A673 (cell line): ENCODE data around the gene SSBP2. TPM values are rescaled to one million over a fixed set of nuclear protein-coding genes. Genes with fewer than 3 reads are reported as not detected.

Source experiments
- BruUV-seq: library from RNA; stranded (reverse); fragments of 400-500 nt; replicated peaks from 2 replicates; lab custom pipeline; 2021; lab: Mats Ljungman, UMichigan
- CTCF ChIA-PET: fragments of 300-600 bp; sonication (Branson Sonifier 250); formaldehyde crosslinking; loops from one replicate; lab custom pipeline; 2022; ENCODE audit warnings: antibody characterized with exemption; lab: Charles Lee
- POLR2A ChIA-PET: fragments of 300-600 bp; sonication (Branson Sonifier 250); formaldehyde crosslinking; loops from one replicate; lab custom pipeline; 2022; ENCODE audit warnings: antibody characterized with exemption; ENCODE audit not compliant: low non-redundant PET; lab: Charles Lee
- DNase-seq: peaks from one replicate; pipeline ENCODE4 v3.0.0-alpha.2; 2015; ENCODE audit warnings: low spot score
- H3K27ac ChIP-seq: fragments of 200-600 bp; sonication (generic); 2 replicates; pipeline ENCODE4 v1.5.1; 2016; ENCODE audit warnings: mixed run types, low read depth, mild to moderate bottlenecking, mixed read lengths, antibody characterized with exemption, low read length; ENCODE audit not compliant: poor library complexity, severe bottlenecking
- H3K27me3 ChIP-seq: fragments of 200-600 bp; sonication (generic); replicated peaks from 2 replicates; pipeline ENCODE4 v1.6.1; 2017; ENCODE audit warnings: mixed run types, low read depth, mild to moderate bottlenecking, mixed read lengths, antibody characterized with exemption, low read length; ENCODE audit not compliant: insufficient read depth, poor library complexity
- H3K36me3 ChIP-seq: fragments of 200-600 bp; sonication (generic); 2 replicates; pipeline ENCODE4 v1.6.1; 2016; ENCODE audit warnings: mixed run types, mild to moderate bottlenecking, mixed read lengths, antibody characterized with exemption, low read length; ENCODE audit not compliant: insufficient read depth, poor library complexity, severe bottlenecking
- H3K4me1 ChIP-seq: fragments of 200-600 bp; sonication (generic); 2 replicates; pipeline ENCODE4 v1.6.1; 2017; ENCODE audit warnings: mixed run types, mild to moderate bottlenecking, mixed read lengths, antibody characterized with exemption, low read length; ENCODE audit not compliant: insufficient read depth, poor library complexity, severe bottlenecking
- H3K4me3 ChIP-seq: fragments of 200-600 bp; sonication (generic); 2 replicates; pipeline ENCODE4 v1.5.1; 2016; ENCODE audit warnings: low read depth, mixed run types, mild to moderate bottlenecking, mixed read lengths, low read length; ENCODE audit not compliant: poor library complexity, severe bottlenecking
- H3K9me3 ChIP-seq: fragments of 200-600 bp; sonication (generic); 2 replicates; pipeline ENCODE4 v1.6.1; 2016; ENCODE audit warnings: mixed run types, low read depth, mild to moderate bottlenecking, mixed read lengths, antibody characterized with exemption, low read length; ENCODE audit not compliant: poor library complexity, severe bottlenecking
- EZH2 ChIP-seq: fragments of 200-600 bp; sonication (generic); IDR thresholded peaks from 2 replicates; pipeline ENCODE4 v1.6.1; 2017; ENCODE audit warnings: borderline replicate concordance, low read depth, mild to moderate bottlenecking, mixed read lengths, antibody characterized with exemption, low read length; ENCODE audit not compliant: poor library complexity, severe bottlenecking
- intact Hi-C: fragments of 100-400 bp; cut with micrococcal nuclease; formaldehyde crosslinking; loops from one replicate; pipeline ENCODE4 v1.10.0; 2022; ENCODE audit not compliant: unreplicated experiment
- total RNA-seq: library from RNA; stranded (reverse); gene quantifications from 2 replicates; pipeline ENCODE4 v1.2.3, GENCODE V29; 2021
- TF ChIP-seq, protein P1 (sequence below): fragments of 300-800, 200-600 bp; sonication (generic); conservative IDR thresholded peaks from 2 replicates; pipeline ENCODE4 v1.5.1; 2017; ENCODE audit warnings: low read depth, mild to moderate bottlenecking, antibody characterized with exemption, low read length, moderate library complexity, mixed read lengths

SSBP2 gene
- total RNA-seq, 1 experiment from 2014 or later, result 42.8 TPM

DNA sequence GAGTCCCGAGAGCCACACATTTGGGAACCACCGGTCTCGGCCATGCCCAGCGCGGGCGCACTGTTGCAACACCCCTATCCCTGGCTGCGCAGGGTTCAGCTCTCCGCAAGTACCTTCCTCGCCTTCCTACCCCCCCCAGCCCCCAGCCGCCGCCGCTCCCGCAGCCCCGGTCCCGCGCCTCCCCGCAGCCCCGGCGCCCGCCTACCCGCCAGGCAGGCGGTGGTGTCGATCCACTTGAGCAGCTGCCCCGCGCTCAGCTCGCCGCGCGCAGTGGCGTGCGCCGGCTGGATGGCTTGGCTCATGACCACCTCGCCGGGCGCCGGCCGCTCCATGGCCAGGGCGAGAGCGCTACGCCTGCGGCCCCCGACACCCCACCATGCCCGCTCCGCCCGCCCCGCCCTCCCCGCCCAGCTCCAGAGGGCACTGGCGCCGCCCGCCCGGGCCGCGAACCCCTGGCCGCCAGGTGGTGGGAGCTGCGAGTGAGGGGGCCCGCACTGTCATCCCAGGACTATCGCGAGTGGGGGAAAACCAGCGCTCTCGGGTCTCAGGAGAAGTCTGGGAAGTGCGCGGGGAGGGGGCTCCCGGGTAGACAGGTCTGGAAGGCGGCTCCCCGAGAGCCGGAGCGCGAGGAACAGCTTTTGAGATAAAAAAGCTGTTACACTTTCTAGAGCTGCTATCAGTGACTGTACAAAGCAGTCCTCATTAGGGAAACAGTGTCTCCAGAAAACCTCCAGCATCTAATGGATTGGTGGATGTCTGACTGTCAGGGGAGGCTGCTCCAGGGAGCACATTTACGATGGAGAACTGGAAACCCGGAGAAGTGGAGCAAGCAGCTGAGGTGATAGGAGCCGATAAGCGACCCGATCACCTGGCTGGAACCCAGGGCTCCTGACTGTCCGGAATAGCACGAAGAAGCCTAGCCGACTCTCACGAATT, 356.8 kb downstream of the SSBP2 start, which contains the start of gene ACOT12:
Gene ACOT12, minus strand, starts transcription at position 352 of the 936 bp plus-strand sequence. Its CDS starts 20 bp downstream, at position 332.
- peak within 1 kb of the TSS; percentile 52 for H3K4me3 ChIP-seq
- intact Hi-C loops, result no loop called here
- peak; percentile 8 for DNase-seq
- no peak for TF ChIP-seq EZH2
- TF ChIP-seq, protein P1, sequence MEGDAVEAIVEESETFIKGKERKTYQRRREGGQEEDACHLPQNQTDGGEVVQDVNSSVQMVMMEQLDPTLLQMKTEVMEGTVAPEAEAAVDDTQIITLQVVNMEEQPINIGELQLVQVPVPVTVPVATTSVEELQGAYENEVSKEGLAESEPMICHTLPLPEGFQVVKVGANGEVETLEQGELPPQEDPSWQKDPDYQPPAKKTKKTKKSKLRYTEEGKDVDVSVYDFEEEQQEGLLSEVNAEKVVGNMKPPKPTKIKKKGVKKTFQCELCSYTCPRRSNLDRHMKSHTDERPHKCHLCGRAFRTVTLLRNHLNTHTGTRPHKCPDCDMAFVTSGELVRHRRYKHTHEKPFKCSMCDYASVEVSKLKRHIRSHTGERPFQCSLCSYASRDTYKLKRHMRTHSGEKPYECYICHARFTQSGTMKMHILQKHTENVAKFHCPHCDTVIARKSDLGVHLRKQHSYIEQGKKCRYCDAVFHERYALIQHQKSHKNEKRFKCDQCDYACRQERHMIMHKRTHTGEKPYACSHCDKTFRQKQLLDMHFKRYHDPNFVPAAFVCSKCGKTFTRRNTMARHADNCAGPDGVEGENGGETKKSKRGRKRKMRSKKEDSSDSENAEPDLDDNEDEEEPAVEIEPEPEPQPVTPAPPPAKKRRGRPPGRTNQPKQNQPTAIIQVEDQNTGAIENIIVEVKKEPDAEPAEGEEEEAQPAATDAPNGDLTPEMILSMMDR, result no peak
- ChIA-PET CTCF (interaction anchor here (1.1 kb wide), 1 partner anchor 772 kb away, joined by 3 read pairs; no protein-coding TSS in a partner anchor), POLR2A (no interaction called here)
- no peak within 1 kb of the TSS for H3K27ac ChIP-seq
- H3K27me3 ChIP-seq, result no peaks in the 10 kb centered on the region
- H3K9me3 ChIP-seq, result no peaks in the 10 kb centered on the region
- H3K36me3 ChIP-seq, result no peaks in the 10 kb centered on the region
- BruUV-seq, result no TSS peak
- H3K4me1 ChIP-seq, result no peaks in the 10 kb centered on the region

DNA sequence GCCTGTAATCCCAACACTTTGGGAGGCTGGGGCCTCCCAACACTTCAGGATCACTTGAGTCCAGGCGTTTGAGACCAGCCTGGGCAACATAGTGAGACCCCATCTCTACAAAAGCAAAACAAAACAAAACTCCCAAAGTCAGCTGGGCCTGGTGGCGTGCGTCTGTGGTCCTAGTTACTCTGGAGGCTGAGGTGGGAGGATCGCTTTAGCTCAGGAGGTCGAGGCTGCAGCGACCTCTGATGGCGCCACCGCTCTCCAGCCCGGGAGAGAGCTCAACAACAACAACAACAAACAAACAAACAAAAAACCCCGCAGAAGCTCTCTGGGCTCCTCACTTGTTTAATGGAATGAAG, 357.5 kb downstream of the SSBP2 start:
- POLR2A ChIA-PET, result no interaction called here
- Histone ChIP-seq H3K9me3 (no peaks in the 10 kb centered on the region), H3K4me1 (no peaks in the 10 kb centered on the region), H3K27ac (no peak overlapping the region), H3K4me3 (peak overlapping the region; percentile 52), H3K27me3 (no peaks in the 10 kb centered on the region), H3K36me3 (no peaks in the 10 kb centered on the region)
- no peak for TF ChIP-seq EZH2
- TF ChIP-seq, protein P1, result 0 out of 2 replicates have a peak, but pooled peaks have one; percentile 14
- no TSS peak for BruUV-seq
- no peak for DNase-seq
- CTCF ChIA-PET, result interaction anchor here (1.1 kb wide), 1 partner anchor 772 kb away, joined by 3 read pairs; no protein-coding TSS in a partner anchor
- intact Hi-C loops, result no loop called here

DNA sequence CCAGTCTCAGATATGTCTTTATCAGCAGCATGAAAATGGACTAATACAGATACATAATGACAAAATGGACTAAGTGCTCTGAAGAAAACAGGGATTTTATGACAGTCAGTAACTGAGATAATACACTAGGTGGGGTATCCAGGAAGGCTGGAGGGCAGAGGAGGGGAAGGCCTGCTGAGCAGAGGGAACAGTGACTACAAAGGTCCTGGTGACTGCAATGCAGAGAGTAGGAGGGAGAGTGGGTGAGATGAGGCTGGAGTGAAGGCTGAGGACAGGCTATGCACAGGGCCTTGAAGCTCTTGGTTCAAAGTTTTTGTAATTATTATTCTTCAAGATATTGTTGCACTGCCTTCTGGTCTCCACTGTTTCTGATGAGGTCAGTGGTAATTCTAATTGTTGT, 361.9 kb downstream of the SSBP2 start:
- POLR2A ChIA-PET, result no interaction called here
- Histone ChIP-seq H3K36me3 (no peaks in the 10 kb centered on the region), H3K9me3 (no peaks in the 10 kb centered on the region), H3K27me3 (no peaks in the 10 kb centered on the region), H3K4me3 (no peak overlapping the region), H3K27ac (no peak overlapping the region), H3K4me1 (no peaks in the 10 kb centered on the region)
- BruUV-seq, result no TSS peak
- TF ChIP-seq EZH2, result no peak
- TF ChIP-seq, protein P1, result no peak
- intact Hi-C loops, result no loop called here
- CTCF ChIA-PET, result no interaction called here
- no peak for DNase-seq
